ENCODE results near the gene SNRPB.
"Not testable (repeated sequence)": the region's sequence is repeated elsewhere in the genome, so short reads cannot be mapped to it uniquely, and the experiment has no call there.

The SNRPB gene

GRCh38 chr20:2470423-2471193 lies at the start of gene SNRPB:
Gene SNRPB (minus strand): TSS chr20:2470789. CDS start chr20:2470690, 99 bp downstream.
- peak; percentile 98 for DNase-seq

GRCh38 chr20:2519115-2519809 lies 48.7 kb upstream of the SNRPB start:
- DNase-seq = no peak

GRCh38 chr20:2518558-2518957 lies 48.0 kb upstream of the SNRPB start:
- no peak for DNase-seq

GRCh38 chr20:2518096-2518495 lies 47.5 kb upstream of the SNRPB start:
- no peak for DNase-seq

- DNase-seq = no peak
These were observed 45.8 kb upstream of the SNRPB start for GRCh38 chr20:2516399-2516798.

GRCh38 chr20:2515203-2515602 lies 44.6 kb upstream of the SNRPB start:
- no peak for DNase-seq

GRCh38 chr20:2509794-2510193 lies 39.2 kb upstream of the SNRPB start:
- DNase-seq = no peak

GRCh38 chr20:2509468-2509781 lies 38.8 kb upstream of the SNRPB start:
- DNase-seq = no peak

- DNase-seq = peak; percentile 75 to 81
These were observed 38.3 kb upstream of the SNRPB start, which contains the start of gene ZNF343 for GRCh38 chr20:2508631-2509467. Gene ZNF343 (minus strand): TSS chr20:2508915. CDS start chr20:2493895, 15,020 bp downstream.

GRCh38 chr20:2507875-2508630 lies 37.5 kb upstream of the SNRPB start:
- DNase-seq = no peak

- DNase-seq = no peak
These were observed 36.9 kb upstream of the SNRPB start for GRCh38 chr20:2507464-2507863.

- not testable (repeated sequence) for DNase-seq
These were observed 35.8 kb upstream of the SNRPB start for GRCh38 chr20:2506426-2506825.

- not testable (repeated sequence) for DNase-seq
These were observed 34.2 kb upstream of the SNRPB start for GRCh38 chr20:2504803-2505202.

GRCh38 chr20:2502808-2503384 lies 32.3 kb upstream of the SNRPB start:
- DNase-seq = not testable (repeated sequence)

GRCh38 chr20:2485661-2486060 lies 15.1 kb upstream of the SNRPB start:
- DNase-seq = no peak

- no peak for DNase-seq
These were observed 14.5 kb upstream of the SNRPB start for GRCh38 chr20:2485080-2485479.

GRCh38 chr20:2483504-2483903 lies 12.9 kb upstream of the SNRPB start:
- no peak for DNase-seq

- DNase-seq = no peak
These were observed 9.8 kb upstream of the SNRPB start for GRCh38 chr20:2480381-2480780.

GRCh38 chr20:2476742-2477615 lies 6.4 kb upstream of the SNRPB start:
- DNase-seq = no peak

GRCh38 chr20:2475850-2476741 lies 5.5 kb upstream of the SNRPB start:
- DNase-seq = no peak

Data from inflammatory macrophage treated with lipopolysaccharide for 1 hour (primary cell).